Left kidney (tissue), 8 donors: ENCODE results near the gene CAMK1G. TPM values are rescaled to one million over a fixed set of nuclear protein-coding genes. Genes with fewer than 3 reads are reported as not detected.

Experiments used
- DNase-seq: peaks from one replicate; pipeline ENCODE4 v3.0.0-alpha.2; 2013
- long read RNA-seq, 8 donors: transcript quantifications; one replicate each; lab custom pipeline, GENCODE V29; 2026
- polyA plus RNA-seq: library from polyadenylated mRNA; unstranded; fragments of 120-200 nt; gene quantifications from one replicate; pipeline ENCODE4 v1.2.1, GENCODE V29; 2013; ENCODE audit not compliant: insufficient read length

CAMK1G gene
- 5.2 TPM for polyA plus RNA-seq
- long read RNA-seq, donor 1 = 0 reads
- long read RNA-seq, donor 2 = 0 reads
- long read RNA-seq, donor 3, partial matches to known transcripts = 0 of 1 reads
- long read RNA-seq, donor 3, other reads (novel, unspliced or antisense) = 0 of 1 reads
- long read RNA-seq, donor 4 = 0 reads
- long read RNA-seq, donor 5, partial matches to known transcripts = 0 of 2 reads
- long read RNA-seq, donor 5, other reads (novel, unspliced or antisense) = 0 of 2 reads
- long read RNA-seq, donor 6 = 0 reads
- long read RNA-seq, donor 7, partial matches to known transcripts = 0 of 1 reads
- long read RNA-seq, donor 7, other reads (novel, unspliced or antisense) = 0 of 1 reads
- long read RNA-seq, donor 8, partial matches to known transcripts = 0 of 1 reads
- long read RNA-seq, donor 8, other reads (novel, unspliced or antisense) = 0 of 1 reads

- DNase-seq = peak; percentile 84
Observed at GRCh38 chr1:209583408-209583807, at the start of gene CAMK1G. Gene CAMK1G, plus strand, starts transcription at chr1:209583714. Its CDS starts 11,270 bp downstream, at chr1:209594984.

GRCh38 chr1:209534496-209535250, 48.8 kb upstream of the CAMK1G start:
- DNase-seq = no peak

GRCh38 chr1:209536843-209537242, 46.7 kb upstream of the CAMK1G start:
- no peak for DNase-seq

GRCh38 chr1:209537336-209538114, 46.0 kb upstream of the CAMK1G start:
- DNase-seq = no peak

GRCh38 chr1:209539576-209539975, 43.9 kb upstream of the CAMK1G start:
- no peak for DNase-seq

GRCh38 chr1:209542585-209542984, 40.9 kb upstream of the CAMK1G start:
- DNase-seq = no peak

GRCh38 chr1:209544098-209544497, 39.4 kb upstream of the CAMK1G start:
- no peak for DNase-seq

GRCh38 chr1:209545423-209545822, 38.1 kb upstream of the CAMK1G start:
- no peak for DNase-seq

GRCh38 chr1:209546390-209547085, 37.0 kb upstream of the CAMK1G start:
- DNase-seq = no peak

GRCh38 chr1:209547626-209548025, 35.9 kb upstream of the CAMK1G start:
- DNase-seq = no peak

- no peak for DNase-seq
Observed at GRCh38 chr1:209549443-209550205, 33.9 kb upstream of the CAMK1G start.

- no peak for DNase-seq
Observed at GRCh38 chr1:209550519-209550918, 33.0 kb upstream of the CAMK1G start.

- no peak for DNase-seq
Observed at GRCh38 chr1:209552406-209553264, 30.9 kb upstream of the CAMK1G start.

- DNase-seq = no peak
Observed at GRCh38 chr1:209554761-209555611, 28.5 kb upstream of the CAMK1G start.

GRCh38 chr1:209556162-209556690, 27.3 kb upstream of the CAMK1G start:
- no peak for DNase-seq

- DNase-seq = no peak
Observed at GRCh38 chr1:209557221-209557620, 26.3 kb upstream of the CAMK1G start.

GRCh38 chr1:209560529-209560928, 23.0 kb upstream of the CAMK1G start:
- no peak for DNase-seq

GRCh38 chr1:209560952-209561351, 22.6 kb upstream of the CAMK1G start:
- DNase-seq = no peak

- no peak for DNase-seq
Observed at GRCh38 chr1:209561532-209561931, 22.0 kb upstream of the CAMK1G start.
